Body of pancreas (tissue), 4 donors: Measurements from ENCODE around the gene PLA2G2F. TPM values are rescaled to one million over a fixed set of nuclear protein-coding genes. Genes with fewer than 3 reads are reported as not detected.
A peak's percentile ranks its signal among the peaks of the same experiment; 100 is the strongest.

Experiments used
- ATAC-seq: fragments of 150-250 bp; one replicate; pipeline ENCODE4 v1.9.1; 2016
- DNase-seq, 4 donors: peaks; one replicate each; pipeline ENCODE4 v3.0.0-alpha.2; 2019
- H3K27ac ChIP-seq, 4 donors: fragments of 200-600 bp; sonication (generic); 1 replicate in 3 of 4; 2 replicates in 1 of 4; pipeline versions ENCODE4 v1.5.1 to v1.6.1; 2016 to 2019; ENCODE audit warnings: mild to moderate bottlenecking in 1 of 4, mixed read lengths in 1 of 4, moderate library complexity in 1 of 4
- H3K27me3 ChIP-seq, 2 donors: fragments of 200-600 bp; sonication (generic); one replicate each; pipeline ENCODE4 v1.6.0; 2016; ENCODE audit warnings: mild to moderate bottlenecking in 1 of 2
- H3K36me3 ChIP-seq, 2 donors: fragments of 200-600 bp; sonication (generic); replicated peaks in 1 of 2; 2 replicates each; pipeline ENCODE4 v1.5.1; 2016; ENCODE audit warnings: low read depth in 2 of 2; ENCODE audit not compliant: insufficient read depth in 1 of 2
- H3K4me1 ChIP-seq: fragments of 200-600 bp; sonication (generic); one replicate; pipeline ENCODE4 v1.6.0; 2016
- H3K4me3 ChIP-seq, 2 donors: fragments of 200-600 bp; sonication (generic); 1 replicate in 1 of 2; 2 replicates in 1 of 2; pipeline ENCODE4 v1.5.1; 2016 to 2019
- H3K9me3 ChIP-seq, 3 donors: fragments of 200-600 bp; sonication (generic); 1 replicate in 2 of 3; 2 replicates in 1 of 3; pipeline ENCODE4 v1.5.1; 2016
- CTCF ChIP-seq, 7 experiments: fragments of 450-650 bp in 4 of 7; fragments of 200-600 bp in 3 of 7; sonication (generic) in 3 of 7; IDR thresholded peaks; one replicate each; pipeline ENCODE4 v1.5.1; 2016 to 2019; ENCODE audit warnings: antibody characterized with exemption in 7 of 7
- POLR2A ChIP-seq, 3 donors: fragments of 450-650 bp; IDR thresholded peaks; one replicate each; pipeline ENCODE4 v1.6.1; 2016; ENCODE audit warnings: antibody characterized with exemption in 3 of 3, mild to moderate bottlenecking in 2 of 3
- WGBS, 2 donors: methylation state at CpG; one replicate each; pipeline ENCODE4 v1.1.5; 2017; 5-methylcytosine and 5-hydroxymethylcytosine counted together
- intact Hi-C: fragments of 100-400 bp; cut with DNase I; formaldehyde crosslinking; loops from one replicate; pipeline ENCODE4 v1.15.1; 2023
- total RNA-seq, 2 donors: library from RNA; depleted of rRNA; stranded (reverse); fragments of >200 nt; gene quantifications; one replicate each; pipeline ENCODE4 v1.1.0, GENCODE V29; 2016

PLA2G2F gene
- total RNA-seq, 2 donors from 2014 or later: not detected

GRCh38 chr1:20143734-20144565 is 4.8 kb downstream of the PLA2G2F start:
- no peak for DNase-seq
- WGBS, 2 donors: 47 to 62% methylated on average over 13 of the region's 13 CpGs
- ATAC-seq: no peak
- no peaks in the 10 kb centered on the region for H3K27me3 ChIP-seq
- no peak overlapping the region for H3K4me3 ChIP-seq
- H3K36me3 ChIP-seq: no peaks in the 10 kb centered on the region
- TF ChIP-seq CTCF (IDR thresholded peaks at IDR 0.05) (no peak), POLR2A (IDR thresholded peaks at IDR 0.05) (no peak)
- H3K4me1 ChIP-seq: no peaks in the 10 kb centered on the region
- intact Hi-C loops: no loop called here
- H3K27ac ChIP-seq: no peak overlapping the region
- no peaks in the 10 kb centered on the region for H3K9me3 ChIP-seq

- H3K4me1 ChIP-seq: peaks cover 10% of the 10 kb centered on the region
- intact Hi-C loops: loop anchor here (5.0 kb wide), 1 partner anchor 236 kb away; no protein-coding TSS in a partner anchor
- H3K36me3 ChIP-seq: no peaks in the 10 kb centered on the region
- H3K27me3 ChIP-seq: no peaks in the 10 kb centered on the region
- DNase-seq (peak in 1 of 4 donors; percentile 3), ATAC-seq (no peak)
- no peak overlapping the region for H3K27ac ChIP-seq
- 76% methylated on average over 8 to 13 of the region's 13 CpGs for WGBS, 2 donors
- TF ChIP-seq POLR2A (IDR thresholded peaks at IDR 0.05): no peak
- no peak for TF ChIP-seq CTCF (IDR thresholded peaks at IDR 0.05)
- no peaks in the 10 kb centered on the region for H3K9me3 ChIP-seq
- no peak overlapping the region for H3K4me3 ChIP-seq
Observed at GRCh38 chr1:20147846-20148570, 8.9 kb downstream of the PLA2G2F start.

- Histone ChIP-seq H3K27me3 (no peaks in the 10 kb centered on the region), H3K4me3 (no peak overlapping the region), H3K4me1 (peaks cover 13% of the 10 kb centered on the region), H3K9me3 (no peaks in the 10 kb centered on the region), H3K36me3 (no peaks in the 10 kb centered on the region), H3K27ac (no peak overlapping the region)
- 74 to 82% methylated on average over 6 to 13 of the region's 13 CpGs for WGBS, 2 donors
- DNase-seq: peak in 1 of 4 donors; percentile 8
- intact Hi-C loops: loop anchor here (5.0 kb wide), 1 partner anchor 237 kb away; no protein-coding TSS in a partner anchor
- no peak for ATAC-seq
- TF ChIP-seq POLR2A (IDR thresholded peaks at IDR 0.05): no peak
- no peak for TF ChIP-seq CTCF (IDR thresholded peaks at IDR 0.05)
Observed at GRCh38 chr1:20148571-20149500, 9.7 kb downstream of the PLA2G2F start.

- ATAC-seq: no peak
- WGBS, 2 donors: 75 to 80% methylated on average over 26 to 27 of the region's 27 CpGs
- intact Hi-C loops: loop anchor here (5.0 kb wide), 1 partner anchor 237 kb away; no protein-coding TSS in a partner anchor
Observed at GRCh38 chr1:20149601-20150325, 10.6 kb downstream of the PLA2G2F start.

More at GRCh38 chr1:20149601-20150325, 10.6 kb downstream of the PLA2G2F start:
- Histone ChIP-seq H3K4me3 (no peak overlapping the region), H3K9me3 (no peaks in the 10 kb centered on the region), H3K27me3 (no peaks in the 10 kb centered on the region), H3K4me1 (peaks cover 19% of the 10 kb centered on the region), H3K36me3 (no peaks in the 10 kb centered on the region), H3K27ac (no peak overlapping the region)
- DNase-seq: peak in 1 of 4 donors; percentile 6
- TF ChIP-seq CTCF (IDR thresholded peaks at IDR 0.05): no peak
- TF ChIP-seq POLR2A (IDR thresholded peaks at IDR 0.05): no peak
